ENCODE data around the gene LRRN3.

DNA sequence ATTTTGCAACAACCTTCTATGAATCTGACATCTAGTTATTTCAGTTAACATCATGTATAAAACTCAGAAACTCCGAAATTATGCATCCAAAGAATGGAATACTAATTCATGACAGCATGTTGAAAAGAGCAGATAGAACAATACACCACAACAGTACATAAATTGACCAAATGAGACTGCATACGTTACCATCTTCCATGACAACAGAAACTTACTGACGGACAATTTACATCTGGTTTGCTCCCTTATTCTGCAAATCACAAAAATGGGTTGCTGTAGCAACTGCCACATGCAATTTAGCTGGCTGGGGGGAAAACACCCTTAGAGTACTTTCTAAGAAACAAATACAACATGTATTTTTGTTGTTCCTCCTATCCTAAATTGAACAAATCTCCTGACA, 14.3 kb downstream of the LRRN3 start:
- TF ChIP-seq, protein P1, sequence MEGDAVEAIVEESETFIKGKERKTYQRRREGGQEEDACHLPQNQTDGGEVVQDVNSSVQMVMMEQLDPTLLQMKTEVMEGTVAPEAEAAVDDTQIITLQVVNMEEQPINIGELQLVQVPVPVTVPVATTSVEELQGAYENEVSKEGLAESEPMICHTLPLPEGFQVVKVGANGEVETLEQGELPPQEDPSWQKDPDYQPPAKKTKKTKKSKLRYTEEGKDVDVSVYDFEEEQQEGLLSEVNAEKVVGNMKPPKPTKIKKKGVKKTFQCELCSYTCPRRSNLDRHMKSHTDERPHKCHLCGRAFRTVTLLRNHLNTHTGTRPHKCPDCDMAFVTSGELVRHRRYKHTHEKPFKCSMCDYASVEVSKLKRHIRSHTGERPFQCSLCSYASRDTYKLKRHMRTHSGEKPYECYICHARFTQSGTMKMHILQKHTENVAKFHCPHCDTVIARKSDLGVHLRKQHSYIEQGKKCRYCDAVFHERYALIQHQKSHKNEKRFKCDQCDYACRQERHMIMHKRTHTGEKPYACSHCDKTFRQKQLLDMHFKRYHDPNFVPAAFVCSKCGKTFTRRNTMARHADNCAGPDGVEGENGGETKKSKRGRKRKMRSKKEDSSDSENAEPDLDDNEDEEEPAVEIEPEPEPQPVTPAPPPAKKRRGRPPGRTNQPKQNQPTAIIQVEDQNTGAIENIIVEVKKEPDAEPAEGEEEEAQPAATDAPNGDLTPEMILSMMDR (conservative IDR thresholded peaks at IDR 0.05; ENCODE audit: low read depth in 2 of 2), result no peak
- TF ChIP-seq JUNB (IDR thresholded peaks at IDR 0.05; ENCODE audit: unreplicated experiment), result no peak
- TF ChIP-seq EZH2 (IDR thresholded peaks at IDR 0.05; ENCODE audit: low read depth, unreplicated experiment), result no peak
- TF ChIP-seq POLR2AphosphoS5 (IDR thresholded peaks at IDR 0.05; ENCODE audit: low read depth), result no peak

Data from GM23338 (cell line).